Kasumi-1 (cell line): ENCODE results near the gene TULP1.
"Not testable (repeated sequence)": the region's sequence is repeated elsewhere in the genome, so short reads cannot be mapped to it uniquely, and the experiment has no call there.

Source experiments
- DNase-seq, 2 experiments: peaks; one replicate each; lab custom pipeline; 2025; lab: John Stamatoyannopoulos, UW

Gene TULP1

GRCh38 chr6:35512740-35513139, at the start of gene TULP1:
TULP1 (minus strand) TSS chr6:35512896; CDS start chr6:35512858, 38 bp downstream.
- DNase-seq: no peak

GRCh38 chr6:35562060-35562459, 49.4 kb upstream of the TULP1 start:
- DNase-seq: no peak

- no peak for DNase-seq
Measured at GRCh38 chr6:35561113-35561512, 48.4 kb upstream of the TULP1 start.

GRCh38 chr6:35558571-35558970, 45.9 kb upstream of the TULP1 start:
- DNase-seq: no peak

- DNase-seq: no peak
Measured at GRCh38 chr6:35557239-35557638, 44.5 kb upstream of the TULP1 start.

GRCh38 chr6:35554811-35555210, 42.1 kb upstream of the TULP1 start:
- no peak for DNase-seq

- DNase-seq: no peak
Measured at GRCh38 chr6:35553315-35553714, 40.6 kb upstream of the TULP1 start.

GRCh38 chr6:35552285-35552917, 39.7 kb upstream of the TULP1 start:
- peak; percentile 66 for DNase-seq

GRCh38 chr6:35550437-35550836, 37.7 kb upstream of the TULP1 start:
- DNase-seq: no peak

- no peak for DNase-seq
Measured at GRCh38 chr6:35547676-35548075, 35.0 kb upstream of the TULP1 start.

- DNase-seq: no peak
Measured at GRCh38 chr6:35544769-35545361, 32.2 kb upstream of the TULP1 start.

- DNase-seq: no peak
Measured at GRCh38 chr6:35543459-35544193, 30.9 kb upstream of the TULP1 start.

GRCh38 chr6:35541836-35542235, 29.1 kb upstream of the TULP1 start:
- DNase-seq: no peak

GRCh38 chr6:35539223-35539622, 26.5 kb upstream of the TULP1 start:
- no peak for DNase-seq

GRCh38 chr6:35535847-35536246, 23.2 kb upstream of the TULP1 start:
- DNase-seq: not testable (repeated sequence)

- DNase-seq: no peak
Measured at GRCh38 chr6:35534407-35535170, 21.9 kb upstream of the TULP1 start.

- DNase-seq: no peak
Measured at GRCh38 chr6:35533981-35534380, 21.3 kb upstream of the TULP1 start.

- DNase-seq: no peak
Measured at GRCh38 chr6:35532126-35532525, 19.4 kb upstream of the TULP1 start.

GRCh38 chr6:35524380-35525020, 11.8 kb upstream of the TULP1 start:
- DNase-seq: no peak

GRCh38 chr6:35522660-35523658, 10.3 kb upstream of the TULP1 start:
- DNase-seq: peak; percentile 65

- DNase-seq: no peak
Measured at GRCh38 chr6:35522151-35522550, 9.5 kb upstream of the TULP1 start.
